Measurements from ENCODE around the gene AGAP1.

AGAP1 gene

GRCh38 chr2:235553291-235553690 is 59.4 kb downstream of the AGAP1 start:
- DNase-seq, result no peak

GRCh38 chr2:235553696-235554100 is 59.9 kb downstream of the AGAP1 start:
- DNase-seq, result no peak

GRCh38 chr2:235554385-235554784 is 60.5 kb downstream of the AGAP1 start:
- no peak for DNase-seq

- no peak for DNase-seq
These were observed 61.1 kb downstream of the AGAP1 start for GRCh38 chr2:235554936-235555335.

GRCh38 chr2:235555371-235555770 is 61.5 kb downstream of the AGAP1 start:
- no peak for DNase-seq

- no peak for DNase-seq
These were observed 62.2 kb downstream of the AGAP1 start for GRCh38 chr2:235556086-235556485.

- no peak for DNase-seq
These were observed 63.1 kb downstream of the AGAP1 start for GRCh38 chr2:235556901-235557300.

- no peak for DNase-seq
These were observed 64.1 kb downstream of the AGAP1 start for GRCh38 chr2:235557903-235558302.

GRCh38 chr2:235558572-235558971 is 64.7 kb downstream of the AGAP1 start:
- no peak for DNase-seq

GRCh38 chr2:235560345-235560744 is 66.5 kb downstream of the AGAP1 start:
- no peak for DNase-seq

GRCh38 chr2:235561450-235561849 is 67.6 kb downstream of the AGAP1 start:
- no peak for DNase-seq

- DNase-seq, result no peak
These were observed 68.4 kb downstream of the AGAP1 start for GRCh38 chr2:235562065-235562747.

- DNase-seq, result no peak
These were observed 69.4 kb downstream of the AGAP1 start for GRCh38 chr2:235563056-235563910.

- DNase-seq, result no peak
These were observed 70.2 kb downstream of the AGAP1 start for GRCh38 chr2:235564066-235564465.

- no peak for DNase-seq
These were observed 71.2 kb downstream of the AGAP1 start for GRCh38 chr2:235564884-235565530.

- no peak for DNase-seq
These were observed 72.6 kb downstream of the AGAP1 start for GRCh38 chr2:235566415-235566814.

GRCh38 chr2:235566931-235567495 is 73.2 kb downstream of the AGAP1 start:
- no peak for DNase-seq

GRCh38 chr2:235567842-235568241 is 74.0 kb downstream of the AGAP1 start:
- DNase-seq, result no peak

GRCh38 chr2:235568431-235568830 is 74.6 kb downstream of the AGAP1 start:
- DNase-seq, result no peak

- DNase-seq, result no peak
These were observed 76.0 kb downstream of the AGAP1 start for GRCh38 chr2:235569837-235570236.

GRCh38 chr2:235570256-235570655 is 76.4 kb downstream of the AGAP1 start:
- no peak for DNase-seq

GRCh38 chr2:235570966-235571692 is 77.3 kb downstream of the AGAP1 start:
- DNase-seq, result no peak

GRCh38 chr2:235572592-235572991 is 78.7 kb downstream of the AGAP1 start:
- DNase-seq, result no peak

All from stimulated activated naive CD4-positive, alpha-beta T cell (primary cell).